HG03521 (cell line): Measurements from ENCODE around the gene TAF6.

Experiments used
- ATAC-seq: cut with Tn5 transposase; IDR thresholded peaks from one replicate; pipeline ENCODE4 v1.9.1; 2021; ENCODE audit warnings: mild to moderate bottlenecking, moderate library complexity; ENCODE audit not compliant: unreplicated experiment

Gene TAF6

DNA sequence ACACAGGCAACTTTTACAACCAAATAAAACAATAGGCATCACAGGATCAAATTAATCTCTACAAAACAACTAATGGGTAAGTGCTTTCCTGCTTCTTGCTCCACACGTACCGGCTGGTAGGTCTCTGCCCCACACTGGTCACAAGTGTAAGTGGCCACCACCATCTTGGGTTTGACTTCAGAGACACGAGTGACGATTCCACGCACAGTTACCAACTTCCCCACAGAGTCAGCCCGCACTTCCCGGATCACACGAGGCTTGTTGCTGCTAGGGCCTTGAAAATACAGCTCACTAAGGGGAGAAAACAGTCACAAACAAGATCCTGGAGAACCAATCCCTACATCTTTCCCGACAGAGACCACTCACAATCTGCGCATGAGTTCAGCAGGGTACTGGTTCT, 20.2 kb downstream of the TAF6 start:
- no peak for ATAC-seq

DNA sequence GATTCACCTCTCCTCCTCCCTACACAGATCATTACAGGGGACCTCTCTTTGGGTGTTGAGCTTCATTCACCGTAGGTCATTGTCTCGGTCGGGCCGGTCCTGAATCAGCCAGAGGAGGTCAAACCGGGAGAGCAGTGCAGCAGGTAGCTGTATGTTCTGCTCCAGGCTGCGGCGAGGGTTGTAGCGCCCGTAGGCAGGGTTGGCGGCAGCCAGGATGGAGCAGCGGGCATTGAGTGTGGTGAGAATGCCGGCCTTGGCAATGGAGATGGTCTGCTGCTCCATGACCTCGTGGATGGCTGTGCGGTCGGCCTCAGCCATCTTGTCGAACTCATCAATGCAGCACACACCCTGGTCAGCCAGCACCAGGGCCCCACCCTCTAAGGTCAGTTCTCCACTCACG, 23.5 kb downstream of the TAF6 start:
- ATAC-seq: no peak

DNA sequence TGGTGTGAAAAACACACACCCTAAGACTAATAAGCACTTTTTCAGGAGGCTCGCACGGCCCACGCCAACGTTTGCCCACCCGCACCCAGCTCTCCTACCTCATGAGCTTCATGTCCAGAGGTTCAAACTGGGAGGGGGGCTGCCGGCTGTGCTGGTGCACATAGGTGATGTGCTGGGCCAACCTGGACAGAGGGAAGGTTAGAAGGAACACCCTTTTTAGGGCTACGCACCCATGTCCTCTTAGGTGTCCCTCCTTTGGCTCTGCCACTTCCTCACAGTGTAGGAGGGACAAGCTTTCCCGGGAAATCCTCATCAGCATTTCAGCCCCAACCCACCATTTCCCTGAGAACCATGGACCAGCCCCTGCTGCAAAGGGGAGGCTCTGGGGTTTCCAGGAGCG, 23.9 kb downstream of the TAF6 start:
- ATAC-seq: no peak

DNA sequence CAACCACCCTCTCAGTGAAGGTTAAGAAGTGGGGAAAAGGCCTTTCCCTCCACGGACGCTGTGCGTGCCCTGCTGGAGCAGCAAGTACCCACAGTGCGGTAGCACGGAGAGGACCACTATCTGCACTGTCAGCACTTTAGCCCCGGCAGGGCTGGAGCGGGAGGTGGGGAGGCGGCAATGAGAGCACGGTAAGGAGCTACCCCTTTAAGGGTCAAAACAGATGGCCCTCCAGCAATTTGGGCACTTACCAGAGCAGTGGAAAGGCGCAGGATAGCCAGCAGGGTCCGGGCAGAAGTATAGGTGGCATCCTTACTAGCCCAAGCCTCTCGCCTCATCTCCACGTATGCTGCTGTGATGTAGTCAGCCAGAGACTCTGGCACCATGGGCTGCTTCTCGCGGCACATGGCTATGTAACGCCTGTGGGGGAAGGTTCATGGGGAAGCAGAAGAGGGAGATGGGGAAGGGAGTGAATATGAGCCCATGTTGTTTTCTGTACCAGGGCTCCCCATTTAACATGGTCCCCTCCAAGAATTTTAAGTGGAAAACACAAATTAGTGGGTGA, 25.2 kb downstream of the TAF6 start:
- no peak for ATAC-seq

DNA sequence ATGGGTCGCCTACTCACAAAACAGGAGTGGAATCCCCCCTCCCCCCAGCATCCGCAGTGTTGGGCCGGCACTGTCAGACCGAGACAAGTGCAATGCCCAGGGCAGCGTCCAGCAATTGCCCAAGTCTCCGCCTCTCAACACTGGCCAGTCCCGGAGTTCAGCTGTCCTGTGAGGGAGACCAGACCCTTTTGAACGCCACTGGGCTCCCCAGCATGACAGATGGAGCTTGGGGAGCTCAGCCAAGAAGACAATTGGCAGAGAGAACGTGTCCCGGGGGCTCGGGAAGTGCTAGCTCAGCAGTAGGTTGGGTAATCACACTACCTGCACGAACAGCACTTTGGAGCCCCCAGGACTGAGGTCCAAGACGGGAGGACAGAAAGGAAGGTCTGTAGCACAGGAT, 25.7 kb downstream of the TAF6 start:
- no peak for ATAC-seq

DNA sequence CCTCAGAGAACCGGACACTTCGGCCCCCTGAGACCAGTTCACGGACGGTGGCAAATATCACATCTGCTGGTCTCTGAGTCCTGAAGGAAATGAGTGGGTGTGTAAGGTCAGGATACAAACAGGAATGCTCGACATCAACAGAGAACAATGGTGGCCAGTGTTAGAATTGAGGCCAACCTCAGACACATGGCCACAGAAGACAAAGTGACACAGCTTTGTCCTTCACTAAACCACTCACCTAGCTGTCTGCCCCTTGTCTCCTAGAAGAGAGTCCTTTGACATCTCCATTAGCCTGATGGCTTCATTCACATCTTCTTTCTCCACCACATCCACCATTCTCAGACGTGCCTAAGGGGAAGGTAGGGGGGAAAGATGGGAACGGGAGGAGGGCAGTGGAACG, 26.1 kb downstream of the TAF6 start:
- no peak for ATAC-seq

DNA sequence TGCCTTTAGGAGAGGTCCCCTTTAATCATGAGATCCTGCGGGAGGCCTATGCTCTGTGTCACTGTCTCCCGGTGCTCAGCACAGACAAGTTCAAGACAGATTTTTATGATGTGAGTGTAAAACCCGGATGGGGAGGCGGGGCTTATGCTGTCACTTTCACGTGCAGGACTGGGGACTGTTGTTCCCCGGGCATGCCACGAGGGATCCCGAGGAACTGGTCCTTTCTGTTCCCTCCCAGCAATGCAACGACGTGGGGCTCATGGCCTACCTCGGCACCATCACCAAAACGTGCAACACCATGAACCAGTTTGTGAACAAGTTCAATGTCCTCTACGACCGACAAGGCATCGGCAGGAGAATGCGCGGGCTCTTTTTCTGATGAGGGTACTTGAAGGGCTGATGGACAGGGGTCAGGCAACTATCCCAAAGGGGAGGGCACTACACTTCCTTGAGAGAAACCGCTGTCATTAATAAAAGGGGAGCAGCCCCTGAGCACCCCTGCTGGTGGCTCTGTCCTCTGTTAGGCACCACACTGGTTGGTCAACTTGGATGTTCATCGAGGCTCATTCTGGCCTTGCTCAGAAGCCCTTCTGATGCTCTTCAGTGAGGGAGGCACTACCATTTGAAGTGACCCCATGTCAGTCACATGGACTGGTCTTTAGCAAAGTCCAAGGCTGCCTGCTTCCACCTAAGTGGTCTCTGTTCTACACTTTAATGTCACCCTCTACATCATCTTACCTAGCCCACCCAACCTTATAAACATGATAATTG, 27.6 kb downstream of the TAF6 start:
- ATAC-seq: no peak

DNA sequence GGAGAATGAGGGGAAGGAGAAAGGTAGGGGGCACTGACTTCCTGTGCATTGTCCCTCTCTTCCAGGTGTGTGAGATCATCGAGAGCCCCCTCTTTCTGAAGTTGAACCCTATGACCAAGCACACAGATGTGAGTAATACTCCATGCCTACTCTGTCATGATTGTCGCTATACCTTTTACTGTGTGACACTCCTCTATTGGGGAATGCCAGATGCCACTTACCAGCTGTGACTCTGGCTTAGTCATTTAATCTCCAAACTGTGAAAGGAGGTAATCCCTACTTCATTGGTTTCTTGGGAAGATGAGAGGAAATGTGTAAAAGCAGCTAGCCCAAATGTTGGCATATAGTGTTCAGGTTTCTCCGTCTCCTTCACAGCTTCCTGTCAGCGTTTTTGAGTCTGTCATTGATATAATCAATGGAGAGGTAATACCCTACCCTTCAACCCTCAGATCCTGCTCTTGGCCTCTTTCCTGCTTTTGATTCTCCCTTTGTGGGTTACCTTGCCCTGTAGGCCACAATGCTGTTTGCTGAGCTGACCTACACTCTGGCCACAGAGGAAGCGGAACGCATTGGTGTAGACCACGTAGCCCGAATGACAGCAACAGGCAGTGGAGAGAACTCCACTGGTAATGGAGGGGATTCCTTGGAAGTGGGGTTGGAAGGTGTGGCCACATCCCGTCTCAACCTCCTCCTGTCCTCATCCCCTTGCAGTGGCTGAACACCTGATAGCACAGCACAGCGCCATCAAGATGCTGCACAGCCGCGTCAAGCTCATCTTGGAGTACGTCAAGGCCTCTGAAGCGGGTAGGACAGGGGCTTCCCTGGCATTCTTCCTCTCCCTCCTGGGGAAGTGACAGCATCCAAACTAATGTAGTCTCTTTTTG, 28.4 kb downstream of the TAF6 start:
- no peak for ATAC-seq

DNA sequence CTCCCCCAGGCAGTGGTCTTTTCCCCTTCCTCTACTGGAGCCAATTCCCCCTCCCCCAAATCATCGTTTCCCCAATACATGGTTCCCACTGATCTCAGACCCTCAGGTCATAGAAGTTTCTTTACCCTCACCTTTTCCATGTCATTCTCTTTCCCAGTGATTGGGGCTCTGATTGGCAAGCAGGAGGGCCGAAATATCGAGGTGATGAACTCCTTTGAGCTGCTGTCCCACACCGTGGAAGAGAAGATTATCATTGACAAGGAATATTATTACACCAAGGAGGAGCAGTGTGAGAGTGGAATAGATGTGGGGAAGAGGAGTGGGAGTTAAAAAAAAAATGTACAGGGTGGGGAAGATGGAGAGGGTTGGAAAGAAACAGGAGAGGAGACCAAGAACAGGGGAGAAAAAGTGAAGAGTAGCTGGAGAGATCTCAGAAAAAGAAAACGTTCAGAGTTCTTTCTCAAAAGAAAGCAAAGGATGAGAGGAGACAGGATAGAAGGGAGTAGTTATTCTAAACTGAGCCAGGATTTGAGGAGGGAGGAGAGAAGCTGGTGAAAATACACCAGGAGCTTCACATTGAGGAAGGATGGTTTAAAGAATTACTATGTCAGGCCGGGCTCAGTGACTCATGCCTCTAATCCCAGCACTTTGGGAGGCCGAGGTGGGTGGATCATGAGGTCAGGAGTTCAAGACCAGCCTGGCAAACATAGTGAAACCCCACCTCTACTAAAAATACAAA, 29.5 kb downstream of the TAF6 start:
- no peak for ATAC-seq

DNA sequence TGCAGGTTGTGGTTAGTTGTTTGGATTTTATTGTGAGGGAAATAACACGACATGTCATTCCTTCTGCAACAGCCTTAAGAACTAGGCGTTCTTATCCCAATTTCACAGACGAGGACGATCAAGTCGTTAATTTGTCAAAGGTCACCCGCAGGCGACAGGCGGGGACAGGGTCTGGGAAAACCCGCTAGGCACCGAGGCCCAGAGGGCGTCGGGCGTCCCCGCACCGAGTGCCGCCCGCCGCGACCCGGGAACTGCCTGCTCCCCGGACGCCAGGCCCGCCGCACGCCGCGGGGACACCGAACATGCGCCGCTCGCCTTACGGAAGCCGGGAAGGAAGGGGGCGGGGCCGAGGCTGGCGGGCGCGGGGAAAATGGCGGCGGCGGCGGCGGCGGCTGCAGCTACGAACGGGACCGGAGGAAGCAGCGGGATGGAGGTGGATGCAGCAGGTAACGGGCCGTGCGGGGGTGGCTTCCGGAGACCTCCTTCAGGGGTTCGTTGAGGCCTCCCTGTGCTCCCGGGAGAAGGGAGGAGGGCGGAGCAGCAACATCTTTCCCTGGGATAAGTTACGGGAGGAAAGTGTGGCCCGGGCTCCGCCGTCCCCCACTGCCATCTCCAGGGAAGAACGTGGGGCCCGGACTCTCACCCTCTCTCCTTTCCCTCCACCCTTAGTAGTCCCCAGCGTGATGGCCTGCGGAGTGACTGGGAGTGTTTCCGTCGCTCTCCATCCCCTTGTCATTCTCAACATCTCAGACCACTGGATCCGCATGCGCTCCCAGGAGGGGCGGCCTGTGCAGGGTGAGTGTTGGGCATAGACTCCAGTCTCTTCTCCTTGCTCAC, 30.3 kb downstream of the TAF6 start, which contains the start of gene COPS6:
TSS of gene COPS6 (plus strand) at position 349 of the 837 bp plus-strand sequence. CDS start at position 371, 22 bp downstream.
- peak; percentile 42 for ATAC-seq

DNA sequence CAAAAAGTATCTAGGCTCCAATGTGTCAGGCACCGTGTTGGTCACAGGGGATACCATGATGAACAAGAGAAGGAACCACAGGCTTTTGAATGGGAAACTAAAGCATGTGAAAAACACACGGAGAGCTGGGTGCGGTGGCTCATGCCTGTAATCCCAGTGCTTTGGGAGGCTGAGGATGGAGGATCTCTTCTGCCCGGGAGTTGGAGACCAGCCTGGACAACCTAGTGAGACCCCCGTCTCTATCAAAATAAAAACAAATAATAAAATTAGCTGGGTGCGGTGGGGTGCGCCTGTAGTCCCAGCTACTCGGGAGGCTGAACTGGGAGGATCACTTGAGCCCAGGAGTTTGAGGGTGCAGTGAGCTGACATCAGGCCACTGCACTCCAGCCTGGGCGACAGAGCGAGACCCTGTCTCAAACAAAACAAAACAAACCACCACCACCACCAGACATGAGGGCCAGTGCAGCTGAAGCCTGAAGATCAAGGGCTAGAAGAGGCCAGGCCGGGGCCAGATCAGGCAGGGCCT, 31.0 kb downstream of the TAF6 start:
- ATAC-seq: no peak

DNA sequence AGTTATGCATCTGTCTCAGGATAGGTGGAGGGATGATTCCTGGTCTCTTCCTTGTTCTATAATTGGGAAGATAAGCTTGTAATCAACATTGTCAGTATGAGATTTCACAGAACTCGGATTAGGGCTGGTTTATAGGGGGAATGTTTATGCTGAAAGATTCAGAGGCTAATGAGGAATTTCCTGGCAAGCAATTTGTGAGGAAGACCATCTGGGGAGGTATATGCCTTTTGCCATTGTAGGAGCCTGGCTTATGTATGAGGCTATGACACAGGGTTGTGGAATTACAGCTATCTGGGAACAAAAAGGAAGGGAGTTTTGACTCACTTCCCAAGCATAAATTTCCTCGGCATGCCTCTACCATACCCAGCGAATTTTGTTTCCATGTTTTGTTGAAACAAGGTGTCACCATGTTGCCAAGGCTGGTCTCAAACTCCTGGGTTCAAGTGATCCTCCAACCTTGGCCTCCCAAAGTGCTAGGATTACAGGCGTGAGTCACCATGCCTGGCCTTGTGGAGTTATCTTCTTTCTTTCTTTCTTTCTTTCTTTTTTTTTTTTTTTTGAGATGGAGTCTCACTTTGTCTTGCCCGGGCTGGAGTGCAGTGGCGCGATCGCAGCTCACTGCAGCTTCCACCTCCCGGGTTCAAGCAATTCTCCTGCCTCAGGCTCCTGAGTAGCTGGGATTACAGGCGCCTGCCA, 32.0 kb downstream of the TAF6 start:
- ATAC-seq: no peak

DNA sequence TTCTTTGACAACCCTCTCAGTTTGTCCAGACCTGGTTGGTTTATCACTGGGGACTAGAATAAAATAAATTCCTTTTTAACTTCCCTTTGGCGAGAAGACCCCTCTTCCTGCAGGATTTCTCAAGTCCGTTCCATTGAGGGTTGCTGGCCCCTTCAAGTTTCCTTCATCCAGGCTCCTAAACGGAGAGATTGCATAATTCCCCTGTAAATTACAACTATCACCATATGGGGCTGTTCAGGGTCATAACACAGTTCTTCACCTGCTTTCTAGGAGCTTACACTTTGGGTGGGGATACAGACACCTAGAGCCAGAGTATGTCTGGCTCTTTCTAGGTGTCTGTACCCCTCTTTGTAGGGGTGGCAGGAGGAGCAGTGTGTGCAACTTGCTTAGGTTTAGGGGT, 33.6 kb downstream of the TAF6 start:
- no peak for ATAC-seq

DNA sequence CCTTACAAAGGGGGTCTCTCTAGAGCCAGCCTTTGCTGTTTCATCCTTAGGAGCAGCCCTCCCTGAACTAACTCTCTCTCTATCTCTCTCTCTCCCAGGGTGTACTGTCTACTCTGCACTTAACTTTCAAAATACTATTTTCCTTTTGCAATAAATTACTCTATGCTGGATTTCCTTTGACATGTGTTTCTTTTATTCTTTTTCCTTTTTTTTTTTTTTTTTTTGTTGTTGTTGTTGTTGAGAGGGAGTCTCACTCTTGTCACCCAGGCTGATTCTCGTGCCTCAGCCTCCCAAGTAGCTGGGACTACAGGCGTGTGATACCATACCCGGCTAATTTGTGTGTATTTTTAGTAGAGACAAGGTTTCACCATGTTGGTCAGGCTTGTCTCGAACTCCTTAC, 36.2 kb downstream of the TAF6 start:
- ATAC-seq: no peak

DNA sequence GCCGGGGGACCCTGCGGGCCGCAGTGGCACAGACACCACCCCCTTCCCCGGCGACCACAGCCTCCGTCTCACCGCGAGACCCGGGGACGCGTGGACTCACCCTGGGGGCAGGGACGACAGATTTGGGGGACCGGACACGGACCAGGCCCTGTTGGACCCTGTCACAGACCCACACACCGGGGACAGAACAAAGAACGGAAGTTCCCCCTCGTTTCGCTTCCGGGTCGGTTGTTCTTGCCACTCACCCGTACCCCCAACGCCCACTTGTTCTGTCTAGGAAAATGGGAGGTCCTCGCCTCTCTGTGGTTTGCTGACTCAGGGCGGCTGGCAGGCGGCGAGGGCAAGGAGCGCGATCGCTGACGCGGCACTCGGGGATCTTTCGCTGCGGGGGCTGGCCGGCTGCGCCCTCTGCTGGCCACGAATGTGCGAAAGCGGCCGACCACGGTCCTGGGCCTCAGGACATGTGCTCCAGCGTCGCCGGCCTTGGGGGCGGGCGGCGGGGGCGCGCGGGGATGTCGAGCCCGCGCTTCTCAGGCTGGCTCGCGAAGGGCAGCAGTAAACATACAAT, 37.5 kb downstream of the TAF6 start, which contains the start of gene ZNF3:
TSS of gene ZNF3 (minus strand) at position 189 of the 568 bp plus-strand sequence. CDS start 4,366 bp downstream, outside the sequence.
- ATAC-seq: peak; percentile 78

DNA sequence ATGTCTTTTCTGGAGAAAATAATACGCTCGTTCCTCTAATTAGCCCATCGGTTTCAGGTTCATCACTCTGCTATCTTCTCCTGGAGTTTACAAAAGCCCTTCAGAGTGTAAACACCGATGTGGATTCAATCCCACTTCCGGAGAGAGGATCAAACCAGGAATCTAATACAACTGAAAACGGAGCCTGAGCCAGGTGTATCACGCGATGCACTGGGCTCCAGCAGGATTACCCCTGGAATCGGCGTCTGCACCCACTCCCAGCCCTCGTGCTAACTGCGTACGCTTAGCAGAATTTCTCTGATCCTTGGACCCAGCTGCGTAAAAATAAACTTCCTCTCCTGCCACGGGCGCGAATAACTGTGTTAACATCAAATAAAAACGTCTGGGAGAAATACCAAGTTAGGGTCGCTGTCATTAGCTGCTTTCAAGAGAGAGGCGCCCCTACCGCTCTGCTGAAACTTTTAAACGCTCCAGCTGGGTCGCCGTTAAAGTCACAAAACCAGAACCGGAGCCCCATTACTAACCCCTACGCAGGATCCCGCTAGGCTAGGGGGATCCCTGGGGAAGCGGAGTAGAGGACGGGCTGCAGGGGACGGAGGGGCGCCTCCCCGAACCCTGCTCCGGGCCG, 38.1 kb downstream of the TAF6 start:
- peak; percentile 3 for ATAC-seq

DNA sequence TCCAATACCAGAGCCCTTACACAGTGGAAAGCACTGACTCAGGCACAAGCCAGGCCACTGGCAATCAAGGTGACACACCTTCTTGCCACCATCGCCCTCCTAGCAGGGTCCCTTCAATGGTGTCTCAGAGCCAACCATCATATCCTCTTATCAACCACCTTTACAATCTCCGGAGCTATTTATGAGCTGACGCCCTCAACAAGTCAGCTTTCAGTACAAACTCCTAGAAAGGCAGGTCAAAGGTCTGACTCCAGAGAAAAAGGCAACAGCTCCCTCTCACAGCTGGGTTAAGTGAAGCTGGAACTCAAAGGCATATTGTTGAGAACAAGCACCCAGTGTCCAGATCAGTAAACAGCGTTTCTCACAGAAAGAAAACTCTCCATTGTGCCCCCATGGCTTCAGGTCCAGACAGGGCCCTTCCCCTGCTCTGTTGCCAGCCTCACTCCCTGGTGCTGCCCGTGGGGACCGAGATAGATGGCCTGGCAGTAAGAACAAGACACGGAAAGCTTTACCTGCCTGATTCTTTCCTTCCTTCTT, 40.1 kb downstream of the TAF6 start:
- no peak for ATAC-seq

DNA sequence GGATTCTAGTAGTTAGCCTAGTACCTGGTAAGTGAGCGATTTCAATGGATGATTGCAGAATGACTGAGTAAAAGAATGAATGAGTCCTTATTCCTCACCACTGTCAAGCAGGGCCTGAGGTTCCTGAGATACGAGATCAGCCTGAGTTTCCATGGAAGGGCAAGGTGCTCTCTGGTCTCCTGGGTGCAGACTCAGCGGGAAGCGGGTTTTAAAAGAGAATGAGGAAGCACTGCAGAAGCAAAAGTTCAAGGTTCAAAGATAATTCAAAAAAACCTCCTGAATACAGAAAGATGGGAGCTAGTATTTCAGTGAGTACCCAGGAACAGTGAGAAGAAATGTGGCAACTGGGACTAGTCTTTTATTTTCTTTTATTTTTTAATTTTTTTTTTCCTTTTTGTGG, 42.0 kb downstream of the TAF6 start:
- no peak for ATAC-seq
